Fibroblast of the conjunctiva (primary cell): Measurements from ENCODE around the gene CEP112.
"Not testable (repeated sequence)": the region's sequence is repeated elsewhere in the genome, so short reads cannot be mapped to it uniquely, and the experiment has no call there.

Experiments
- DNase-seq: peaks from one replicate; pipeline ENCODE4 v3.0.0-alpha.2; 2010; ENCODE audit warnings: low read depth

The CEP112 gene

DNA sequence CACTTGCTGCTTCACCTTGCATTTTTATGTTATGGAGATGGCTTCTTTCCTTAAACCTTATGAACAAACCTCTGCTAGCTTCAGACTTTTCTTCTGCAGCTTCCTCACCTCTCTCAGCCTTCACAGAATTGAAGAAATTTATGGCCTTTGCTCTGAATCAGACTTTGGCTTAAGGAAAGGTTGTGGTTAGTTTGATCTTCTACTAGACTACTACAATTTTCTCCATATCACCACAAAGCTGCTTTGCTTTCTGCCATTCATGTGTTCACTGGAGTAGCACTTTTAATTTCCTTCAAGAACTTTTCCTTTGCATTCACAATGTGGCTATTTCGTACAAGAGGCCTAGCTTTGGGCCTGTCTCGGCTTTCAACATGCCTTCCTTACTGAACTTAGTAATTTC lies 459.3 kb downstream of the CEP112 start:
- DNase-seq = not testable (repeated sequence)

- DNase-seq = peak; percentile 80
These were observed 461.2 kb downstream of the CEP112 start for GRCh38 chr17:65730711-65731169.

DNA sequence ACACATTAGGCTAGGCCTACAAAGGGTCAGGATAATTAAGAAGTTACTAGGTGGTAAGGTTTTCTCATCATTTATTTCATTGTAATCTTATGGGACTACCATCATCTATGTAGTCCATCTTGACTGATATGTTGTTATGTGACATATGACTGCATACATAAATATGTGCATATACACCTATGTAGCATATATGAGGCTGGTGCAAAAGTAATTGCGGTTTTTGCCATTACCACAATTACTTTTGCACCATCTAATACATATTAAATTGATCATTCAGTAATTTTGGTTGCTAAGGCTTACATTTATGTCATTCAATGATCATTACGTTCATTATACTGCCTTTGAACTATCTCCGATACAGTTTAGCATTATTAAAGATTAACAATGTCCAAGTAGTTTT lies 462.7 kb downstream of the CEP112 start:
- no peak for DNase-seq

DNA sequence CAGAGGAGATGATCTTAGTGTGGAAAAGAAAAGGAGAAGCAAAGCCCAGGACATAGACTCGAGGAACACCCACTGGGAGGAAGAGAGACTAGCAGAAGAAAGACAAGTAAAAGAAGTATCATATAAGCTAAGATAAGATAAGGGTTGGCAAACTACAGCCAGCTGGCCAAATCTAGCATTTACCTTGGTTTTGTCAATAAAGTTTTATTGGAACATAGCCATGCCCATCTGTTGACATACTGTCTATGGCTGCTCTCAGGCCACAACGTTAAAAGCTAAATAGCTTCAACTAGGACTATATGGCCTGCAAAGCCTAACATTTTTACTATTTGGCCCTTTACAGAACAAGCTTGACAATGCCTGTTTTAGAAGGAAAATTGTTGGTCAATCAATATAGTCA lies 464.1 kb downstream of the CEP112 start:
- DNase-seq = no peak

GRCh38 chr17:65727246-65727645 lies 464.7 kb downstream of the CEP112 start:
- no peak for DNase-seq

- no peak for DNase-seq
These were observed 468.3 kb downstream of the CEP112 start for GRCh38 chr17:65723431-65724151.

GRCh38 chr17:65718601-65719000 lies 473.3 kb downstream of the CEP112 start:
- no peak for DNase-seq

DNA sequence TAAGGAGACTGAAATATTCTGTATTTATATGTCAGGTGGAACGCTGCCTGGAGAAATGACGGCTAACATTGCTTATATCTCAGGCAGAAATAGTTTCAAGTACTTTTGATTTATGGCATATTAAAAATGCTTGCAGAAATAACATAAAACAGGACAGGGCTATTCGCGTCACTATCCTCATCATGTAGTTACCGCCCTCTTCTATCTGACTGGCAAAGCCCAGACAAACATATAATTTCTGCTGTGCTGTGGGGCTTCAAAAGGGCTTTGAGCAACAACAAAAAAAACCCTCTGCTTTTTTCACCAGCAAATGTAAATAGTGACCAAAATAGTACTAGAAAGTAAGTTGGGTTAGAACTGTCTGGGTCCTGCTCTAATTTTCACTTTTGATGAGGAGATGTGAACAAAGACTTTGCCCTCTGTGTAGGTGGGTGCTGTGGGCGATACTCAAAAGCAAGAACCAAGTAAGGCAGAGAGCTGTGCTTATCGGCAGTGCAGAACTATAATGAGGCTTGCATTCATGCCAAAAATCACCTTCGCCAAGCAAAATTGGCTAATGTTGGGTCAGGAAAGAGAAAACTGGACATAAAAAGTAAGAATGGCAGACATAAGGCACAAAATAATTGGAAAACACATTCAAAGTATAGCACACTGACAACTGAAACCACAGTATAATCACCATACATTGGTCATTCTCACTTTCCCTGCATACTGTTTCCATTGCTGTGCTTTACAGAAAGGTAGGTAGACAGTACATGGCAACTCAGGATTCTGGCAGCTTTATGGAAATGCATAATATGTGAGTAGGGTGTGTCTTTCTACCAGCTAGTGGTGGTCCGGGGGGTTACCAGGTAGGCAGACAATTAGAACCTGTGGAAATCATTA lies 479.3 kb downstream of the CEP112 start:
- DNase-seq = no peak

DNA sequence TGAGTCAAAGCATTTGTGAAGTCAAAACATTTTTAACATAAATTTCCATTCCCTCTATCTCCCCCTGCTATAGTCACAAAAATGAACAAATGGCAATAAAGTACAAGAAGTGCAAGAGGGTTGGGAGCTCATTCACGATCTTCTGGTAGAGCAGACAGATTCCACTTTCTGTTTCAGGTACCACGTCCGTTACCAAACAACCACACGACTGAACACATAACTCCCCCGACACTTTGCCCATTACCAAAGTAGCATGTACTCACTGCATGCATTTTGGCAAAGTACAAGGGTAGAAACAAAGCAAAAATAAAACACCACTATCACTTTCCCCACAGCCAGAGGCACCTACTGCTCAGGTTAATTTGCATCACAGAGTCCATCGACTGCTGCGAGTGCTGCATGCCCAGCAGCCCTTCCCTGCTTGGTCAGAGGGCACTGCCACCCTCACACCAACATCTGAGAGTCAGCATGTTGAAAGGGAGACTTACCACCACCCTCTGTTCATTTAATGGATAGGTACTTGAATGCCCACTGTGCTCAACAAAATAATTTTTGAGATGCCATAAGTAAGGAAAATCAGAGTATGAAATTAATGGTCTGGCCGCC lies 480.2 kb downstream of the CEP112 start:
- DNase-seq = no peak

DNA sequence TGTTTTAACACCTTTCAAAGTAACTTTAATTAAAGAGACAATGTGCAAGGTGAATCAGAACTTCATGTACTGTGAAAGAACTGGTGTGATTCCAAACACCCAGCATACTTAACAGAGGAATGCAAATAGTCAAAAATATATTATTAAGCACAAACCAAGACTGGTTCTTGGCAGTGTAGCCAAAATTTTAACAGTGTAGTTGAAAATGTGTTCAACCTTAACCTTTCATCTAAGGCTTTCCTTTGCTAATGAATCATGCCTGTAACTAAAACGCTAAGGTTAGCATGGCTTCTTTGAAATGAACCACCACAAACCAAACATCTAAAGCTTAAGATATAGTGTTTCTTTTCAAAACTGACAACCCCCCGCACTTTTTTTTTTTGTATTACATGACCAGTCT lies 484.2 kb downstream of the CEP112 start:
- no peak for DNase-seq

DNA sequence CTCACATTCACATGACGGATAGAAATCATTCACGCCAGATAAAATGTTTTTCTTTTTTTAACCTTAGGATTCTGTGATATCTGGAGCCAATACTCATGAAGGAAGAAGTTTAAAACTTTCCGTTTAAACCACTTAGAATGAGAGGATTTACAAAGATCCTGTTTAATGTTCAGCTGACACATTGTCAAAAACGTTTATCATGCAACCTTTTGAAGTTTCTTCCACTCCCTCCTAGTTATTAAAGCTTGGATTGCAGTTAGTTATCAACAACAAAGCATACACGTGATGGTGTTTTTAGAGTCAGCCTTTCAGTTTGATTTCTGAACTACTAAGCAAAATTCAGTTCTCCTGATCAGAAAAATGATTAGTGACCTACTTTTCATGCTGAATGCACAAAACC lies 487.2 kb downstream of the CEP112 start:
- DNase-seq = no peak

- DNase-seq = no peak
These were observed 488.0 kb downstream of the CEP112 start for GRCh38 chr17:65703891-65704290.

- no peak for DNase-seq
These were observed 492.5 kb downstream of the CEP112 start for GRCh38 chr17:65699459-65699858.

DNA sequence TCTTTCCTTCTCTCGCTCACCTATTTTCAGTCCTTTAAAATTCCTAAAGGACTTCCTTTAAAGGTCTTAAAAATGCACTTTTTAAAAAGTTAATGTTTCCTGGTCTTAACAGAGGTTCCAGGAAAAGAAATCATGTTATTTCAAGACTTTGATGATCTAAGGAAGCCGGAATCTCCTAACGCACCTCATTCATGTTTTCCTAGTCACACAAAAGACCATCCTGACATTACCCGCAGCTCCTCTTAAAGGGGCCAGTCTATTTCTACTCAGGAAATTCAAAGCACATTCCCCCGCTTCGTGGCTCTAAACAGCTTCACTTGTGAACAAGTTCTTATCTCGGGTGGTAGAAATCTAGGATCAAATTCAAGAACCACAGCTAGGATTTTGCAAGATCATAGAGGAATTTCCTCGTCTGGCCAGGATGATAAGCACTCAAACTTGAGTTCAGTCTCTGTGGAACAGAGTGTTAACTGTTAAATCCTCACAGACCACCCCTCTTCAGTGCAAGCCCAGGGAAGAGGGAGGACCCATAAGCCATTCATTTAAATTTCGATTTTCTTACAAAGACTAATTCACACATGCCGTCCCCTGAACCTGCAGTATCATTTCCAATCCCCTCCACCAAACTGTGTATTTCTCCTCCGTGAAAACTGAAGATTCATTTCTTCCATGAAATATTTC lies 493.4 kb downstream of the CEP112 start:
- no peak for DNase-seq

GRCh38 chr17:65697661-65698060 lies 494.3 kb downstream of the CEP112 start:
- DNase-seq = no peak

DNA sequence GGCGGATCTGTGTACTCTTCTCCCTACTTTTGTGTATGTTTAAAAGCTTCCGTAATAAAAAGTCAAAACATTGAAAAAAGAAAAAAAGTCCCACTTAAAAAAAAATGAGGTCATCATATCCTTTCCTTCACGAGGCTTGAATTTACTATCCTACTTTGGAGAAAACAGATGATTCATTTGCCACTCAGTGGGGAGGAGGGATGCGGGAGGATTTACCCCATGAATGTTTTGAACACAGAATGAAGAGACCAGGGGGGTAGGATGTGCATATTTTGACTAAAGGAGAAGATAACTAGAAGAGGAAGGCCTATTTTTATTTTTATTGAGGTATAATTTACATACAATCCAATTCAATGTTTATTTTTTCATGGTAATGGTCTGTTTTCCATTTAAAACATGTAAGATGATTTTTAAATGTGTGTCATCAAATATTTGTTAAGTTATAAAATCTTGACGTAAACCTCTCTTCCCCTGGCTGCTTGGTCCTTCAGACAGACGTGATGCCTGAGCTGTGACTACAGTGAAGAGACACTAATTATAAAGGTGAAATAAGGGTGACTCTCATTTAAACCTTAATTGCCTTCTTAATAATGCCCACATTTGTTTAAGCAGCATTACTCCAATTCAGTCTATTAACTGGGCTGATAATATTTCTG lies 495.1 kb downstream of the CEP112 start:
- DNase-seq = no peak

GRCh38 chr17:65694601-65695000 lies 497.3 kb downstream of the CEP112 start:
- DNase-seq = no peak

DNA sequence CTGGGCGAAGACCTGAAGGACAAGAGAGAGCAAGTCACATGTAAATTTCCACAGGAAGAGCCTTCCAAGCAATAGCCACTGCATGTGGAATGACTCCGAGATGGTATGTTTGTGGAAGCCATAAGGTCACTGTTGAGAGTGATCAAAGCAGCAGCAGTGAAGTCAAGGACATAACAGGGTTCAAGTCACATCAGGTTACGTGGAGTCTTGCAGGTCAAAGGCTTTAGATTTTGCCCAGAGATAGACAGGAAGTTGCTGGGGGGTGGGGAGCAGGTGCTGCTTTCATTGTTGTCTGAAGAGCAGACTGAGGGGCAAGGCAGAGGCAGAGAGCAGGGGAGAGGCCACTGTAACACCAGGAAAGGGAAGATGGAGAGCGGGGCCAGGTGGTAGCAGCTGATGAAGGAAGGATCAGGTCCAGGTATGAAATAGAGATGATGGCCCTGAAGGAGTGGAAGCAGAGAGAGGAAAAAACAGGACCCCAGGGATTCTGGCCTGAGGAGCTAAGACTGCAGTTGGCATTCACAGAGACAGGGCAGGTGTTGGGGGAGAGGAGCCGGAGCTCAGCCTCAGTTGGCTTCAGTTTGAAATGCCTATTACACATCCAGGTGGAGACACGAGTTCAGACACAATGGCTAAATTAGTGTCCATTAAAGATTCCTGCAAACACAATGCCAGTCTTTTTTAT lies 501.2 kb downstream of the CEP112 start:
- no peak for DNase-seq

DNA sequence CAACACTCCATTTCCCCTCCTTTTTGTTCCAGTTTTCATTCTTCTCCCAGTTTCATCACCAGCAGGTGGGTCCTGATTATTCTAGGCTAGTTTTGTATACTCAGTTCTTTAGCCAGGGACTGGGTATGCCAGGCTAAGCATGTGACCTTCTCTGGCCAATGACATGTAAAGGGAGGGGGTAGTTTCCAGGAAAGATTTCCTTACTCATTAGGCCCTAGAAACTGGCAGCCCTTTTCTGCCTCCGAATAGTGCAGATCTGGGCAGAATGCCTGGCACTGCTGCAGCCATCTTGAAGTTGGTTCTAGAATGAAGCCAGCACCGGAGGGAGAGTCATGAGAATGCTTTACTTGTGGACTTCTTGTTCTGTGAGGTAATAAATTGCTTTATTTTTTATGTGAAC lies 503.6 kb downstream of the CEP112 start:
- no peak for DNase-seq

DNA sequence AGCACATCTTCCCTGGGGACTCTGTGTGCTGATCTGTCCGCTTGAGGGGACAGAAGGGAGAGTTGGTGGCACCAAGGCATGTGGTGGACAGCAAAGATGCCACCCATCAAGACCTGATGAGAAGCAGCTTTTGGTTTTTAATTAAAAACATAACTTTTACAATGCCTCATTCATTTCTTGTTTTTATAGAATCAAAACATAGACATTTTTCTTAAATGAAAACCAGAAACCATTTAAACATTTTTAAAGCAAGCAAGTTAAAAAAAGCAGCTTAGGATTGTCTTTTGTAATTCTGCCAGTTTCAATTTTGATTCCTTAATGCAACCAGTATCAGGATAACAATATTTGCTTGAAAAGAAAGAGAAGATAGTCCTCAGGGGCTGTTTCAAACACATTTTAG lies 506.8 kb downstream of the CEP112 start:
- no peak for DNase-seq

GRCh38 chr17:65684631-65685030 lies 507.3 kb downstream of the CEP112 start:
- DNase-seq = no peak
